NCI-H1092 (cell line): ENCODE measurements around the gene ZNF652.
A peak's percentile ranks its signal among the peaks of the same experiment; 100 is the strongest.
"Not testable (repeated sequence)": the region's sequence is repeated elsewhere in the genome, so short reads cannot be mapped to it uniquely, and the experiment has no call there.

Experiments
- DNase-seq: peaks from one replicate; lab custom pipeline; 2025; lab: John Stamatoyannopoulos, UW

Gene ZNF652

DNA sequence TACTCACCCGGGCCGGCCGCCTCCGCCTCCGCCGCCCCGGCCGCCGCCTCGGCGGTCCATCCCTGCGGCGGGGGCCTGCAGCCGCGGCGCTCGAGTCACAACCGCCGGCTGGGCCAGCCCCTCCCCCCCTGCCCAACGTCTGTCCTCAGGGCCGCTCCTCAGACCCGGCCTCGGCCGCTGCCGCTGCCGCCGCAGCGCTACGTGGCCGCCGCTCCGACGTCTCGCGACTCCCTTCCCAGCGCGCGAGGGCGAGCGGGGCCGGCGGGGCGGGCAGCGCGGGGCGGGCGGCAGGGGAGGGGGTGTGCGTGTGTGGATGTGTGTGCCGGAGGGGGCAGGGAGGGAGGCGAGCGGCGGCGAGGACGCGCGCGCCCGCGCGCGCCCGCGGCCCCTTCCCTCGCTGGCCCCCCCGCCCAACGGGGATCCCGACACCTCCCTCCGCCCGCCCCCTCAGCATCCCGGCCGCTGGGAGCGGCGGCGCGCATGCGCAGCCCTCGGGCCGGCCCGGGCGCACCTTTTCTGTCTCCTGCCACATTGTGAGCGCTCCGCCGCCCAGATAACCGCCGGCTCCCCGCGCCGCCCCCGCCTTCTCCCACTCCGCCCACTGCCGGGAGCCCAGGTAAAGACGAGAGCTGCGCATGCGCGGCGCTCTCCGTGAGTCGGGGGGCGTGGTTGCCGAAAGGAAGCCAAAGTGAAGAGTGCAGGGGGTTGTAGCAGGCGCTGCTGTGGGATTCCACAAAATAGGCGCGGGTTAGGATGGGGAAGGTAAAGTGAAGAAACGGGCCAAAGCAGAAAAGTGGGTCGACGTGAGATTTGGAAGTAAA, at the start of gene ZNF652:
TSS of gene ZNF652 (minus strand) at position 349 of the 821 bp plus-strand sequence. CDS start 44,525 bp downstream, outside the sequence.
- peak; percentile 93 for DNase-seq

DNA sequence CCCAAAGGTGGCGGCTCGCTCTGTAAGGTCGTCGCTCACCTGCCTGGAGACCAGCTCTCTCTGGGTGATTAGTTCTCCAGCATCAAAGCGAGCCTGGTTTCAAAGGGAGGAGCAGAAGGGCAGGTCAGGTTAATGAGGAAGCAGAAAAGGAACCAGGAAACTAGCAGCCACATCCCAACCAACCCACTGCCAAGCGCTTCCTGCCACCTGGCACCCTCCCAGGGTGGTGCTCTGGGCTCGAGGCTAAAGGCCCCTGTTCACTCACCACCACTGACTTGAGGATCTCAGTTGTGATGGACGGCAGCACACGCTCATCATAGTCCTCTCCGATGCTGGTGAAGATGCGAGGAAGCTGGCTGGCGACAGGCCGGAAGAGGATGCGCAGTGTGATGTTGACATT, 47.0 kb upstream of the ZNF652 start:
- DNase-seq, result no peak

DNA sequence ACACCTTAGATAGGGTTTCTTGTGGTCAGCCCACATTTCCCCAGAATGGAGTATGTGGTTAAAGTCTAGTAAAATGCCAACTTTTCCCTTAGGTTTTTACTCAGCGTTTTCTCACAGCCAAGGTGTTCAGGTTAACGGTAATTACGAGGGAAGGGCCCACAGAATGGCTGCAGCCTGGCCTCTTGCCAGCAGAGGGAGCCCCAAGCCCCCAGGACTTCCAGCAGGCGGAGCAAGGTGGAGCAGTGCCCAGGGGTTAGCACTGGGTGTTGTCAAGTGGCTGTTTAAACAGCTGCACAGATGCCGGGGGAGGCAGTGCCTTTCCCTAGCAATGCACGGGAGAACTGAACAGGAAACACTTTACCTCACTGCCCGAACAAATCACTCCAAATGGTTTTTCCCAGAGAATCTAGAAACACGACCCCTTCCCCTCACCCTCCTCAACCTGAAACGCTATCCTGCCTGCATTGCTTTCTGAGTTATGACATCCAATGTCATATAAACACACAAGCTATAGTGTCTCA, 46.0 kb upstream of the ZNF652 start:
- peak; percentile 92 for DNase-seq

DNA sequence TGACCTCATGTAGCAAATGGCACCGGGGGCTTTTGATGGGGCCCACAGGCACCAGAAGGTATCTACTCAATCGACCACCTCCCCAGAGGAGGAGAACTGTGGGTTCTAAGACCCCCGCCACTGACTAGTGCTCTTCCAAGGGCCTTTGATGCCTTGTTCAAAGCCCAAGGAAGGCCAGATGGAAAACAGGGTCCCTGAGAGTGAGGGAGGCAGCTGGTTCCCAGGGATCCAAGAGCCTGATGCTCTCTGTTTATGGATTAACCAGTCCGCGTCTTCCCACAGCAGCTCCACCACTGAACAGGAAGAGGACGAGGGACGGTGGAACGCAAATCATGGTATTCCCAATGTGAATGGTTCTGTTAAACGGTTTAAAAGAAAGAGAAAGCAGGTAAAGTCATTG, 45.0 kb upstream of the ZNF652 start:
- DNase-seq, result no peak

DNA sequence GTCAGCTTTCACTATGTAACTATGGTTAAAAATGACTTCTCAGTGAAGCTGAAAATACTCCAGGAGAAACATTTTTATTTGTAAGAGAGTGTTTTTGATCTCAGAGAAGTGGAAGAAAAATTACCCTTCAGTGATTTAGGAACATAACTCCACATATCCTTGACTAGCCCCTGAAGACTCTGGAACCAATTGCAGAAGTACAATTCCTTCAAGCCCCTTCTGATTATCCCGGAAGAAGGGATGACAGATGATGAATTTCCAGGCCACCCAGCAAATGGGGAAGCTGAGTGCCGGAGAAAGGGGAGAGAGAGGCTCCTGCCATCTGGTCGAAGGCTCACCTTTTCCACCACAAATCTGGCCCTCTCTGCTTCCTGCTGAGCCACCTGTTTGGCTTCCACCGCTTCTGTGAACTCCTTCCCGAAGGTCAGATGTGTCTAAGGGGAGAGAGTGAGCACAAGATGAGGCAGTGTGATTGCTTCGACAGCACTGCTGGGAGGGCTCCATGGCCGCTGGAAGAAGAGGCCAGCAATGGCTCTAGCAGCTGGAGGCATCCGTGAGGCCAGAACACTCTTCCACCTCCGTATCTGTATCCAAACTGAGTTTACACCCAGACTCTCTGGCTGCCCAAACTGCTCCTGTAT, 44.5 kb upstream of the ZNF652 start:
- DNase-seq, result no peak

DNA sequence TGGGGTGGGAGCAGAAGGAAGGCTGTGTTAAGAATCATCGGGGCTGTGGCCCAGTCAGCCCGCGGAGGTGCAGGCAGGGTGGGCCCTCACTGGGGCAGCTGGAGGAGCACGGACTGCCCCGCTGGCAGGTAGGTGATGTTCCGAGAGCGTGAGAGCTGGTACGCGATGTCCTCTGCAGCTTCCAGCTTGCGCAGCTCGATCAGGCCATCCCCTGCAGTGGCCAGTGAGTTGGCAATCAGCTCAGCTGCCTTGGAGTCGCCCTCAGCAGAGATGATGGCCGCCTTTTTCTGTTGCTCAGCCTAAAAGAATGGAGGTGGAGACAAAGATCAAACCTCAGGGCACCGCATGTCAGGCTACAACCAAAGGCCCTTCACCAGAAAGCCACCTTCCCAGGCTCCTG, 42.9 kb upstream of the ZNF652 start:
- no peak for DNase-seq

DNA sequence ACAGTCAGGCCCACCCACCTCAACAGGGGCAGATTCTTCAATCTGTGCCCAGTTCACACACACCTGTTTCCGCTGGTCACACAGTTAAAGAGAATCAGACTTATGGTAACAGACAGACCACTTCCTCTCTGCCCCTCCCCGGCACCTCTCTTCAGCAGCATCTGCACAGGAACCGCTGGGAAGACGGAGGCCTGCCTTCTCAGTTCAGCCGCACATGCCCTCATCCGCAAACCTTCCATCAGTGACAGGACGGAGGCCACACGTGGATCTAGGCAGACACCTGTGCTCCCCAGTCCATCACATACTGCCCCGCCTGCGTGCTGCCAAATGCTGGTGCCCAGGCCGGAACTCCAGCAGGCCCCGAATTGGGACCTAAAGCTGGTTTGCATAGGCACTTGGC, 42.3 kb upstream of the ZNF652 start:
- DNase-seq, result no peak

DNA sequence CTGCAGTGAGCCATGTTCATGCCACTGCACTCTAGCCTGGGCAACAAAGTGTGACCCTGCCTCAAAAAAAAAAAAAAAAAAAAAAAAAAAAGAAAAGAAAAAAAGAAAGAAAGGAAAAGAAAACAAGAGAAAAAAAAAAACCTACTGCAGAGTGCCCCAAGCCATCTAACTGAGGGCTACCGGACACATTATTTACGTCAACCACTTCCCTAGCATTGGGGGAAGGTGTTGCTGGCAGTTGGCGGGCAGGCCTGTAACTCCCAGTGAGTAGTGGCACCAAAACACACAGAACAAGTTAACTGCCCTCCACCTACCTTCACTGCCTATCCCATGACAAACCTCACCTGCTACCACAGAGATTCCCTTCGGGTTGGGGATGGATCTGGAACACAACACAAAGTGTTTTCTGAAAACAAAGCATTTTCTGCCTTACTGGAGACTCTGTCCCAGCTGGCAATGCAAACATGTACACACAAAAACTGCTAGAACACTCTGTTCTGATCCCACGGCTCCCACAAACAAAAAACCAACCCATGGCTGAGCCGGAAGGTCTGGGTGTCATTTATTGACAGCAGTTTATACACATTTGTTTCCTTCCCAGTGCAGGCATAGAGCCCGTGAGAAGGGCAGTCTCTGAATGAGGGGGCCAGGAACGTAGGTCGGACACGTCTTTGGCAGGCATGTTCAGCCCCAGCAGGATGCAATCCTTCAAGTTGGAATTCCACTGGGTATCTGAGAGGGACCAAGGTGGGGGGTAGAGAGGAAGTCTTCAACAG, 41.7 kb upstream of the ZNF652 start:
- DNase-seq, result no peak

DNA sequence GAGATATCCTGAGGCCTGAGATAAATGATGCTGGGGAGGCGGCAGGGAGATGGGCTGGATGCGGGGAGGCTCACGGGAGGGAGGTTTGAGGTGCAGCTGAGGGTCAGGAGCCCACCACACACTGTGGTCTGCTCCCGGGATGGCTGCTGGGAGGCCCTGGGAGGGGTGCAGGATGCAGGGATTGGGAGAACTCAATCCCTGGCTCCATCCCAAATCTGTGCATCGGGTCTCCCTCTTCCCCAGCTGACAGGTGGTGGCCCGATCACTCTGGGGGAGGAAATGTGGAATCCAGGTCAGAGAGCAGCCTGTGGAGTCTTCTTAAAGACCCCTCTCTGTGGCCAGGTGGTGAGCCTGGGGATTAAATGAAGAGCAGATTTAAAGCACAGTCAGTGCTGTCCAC, 40.7 kb upstream of the ZNF652 start:
- no peak for DNase-seq

DNA sequence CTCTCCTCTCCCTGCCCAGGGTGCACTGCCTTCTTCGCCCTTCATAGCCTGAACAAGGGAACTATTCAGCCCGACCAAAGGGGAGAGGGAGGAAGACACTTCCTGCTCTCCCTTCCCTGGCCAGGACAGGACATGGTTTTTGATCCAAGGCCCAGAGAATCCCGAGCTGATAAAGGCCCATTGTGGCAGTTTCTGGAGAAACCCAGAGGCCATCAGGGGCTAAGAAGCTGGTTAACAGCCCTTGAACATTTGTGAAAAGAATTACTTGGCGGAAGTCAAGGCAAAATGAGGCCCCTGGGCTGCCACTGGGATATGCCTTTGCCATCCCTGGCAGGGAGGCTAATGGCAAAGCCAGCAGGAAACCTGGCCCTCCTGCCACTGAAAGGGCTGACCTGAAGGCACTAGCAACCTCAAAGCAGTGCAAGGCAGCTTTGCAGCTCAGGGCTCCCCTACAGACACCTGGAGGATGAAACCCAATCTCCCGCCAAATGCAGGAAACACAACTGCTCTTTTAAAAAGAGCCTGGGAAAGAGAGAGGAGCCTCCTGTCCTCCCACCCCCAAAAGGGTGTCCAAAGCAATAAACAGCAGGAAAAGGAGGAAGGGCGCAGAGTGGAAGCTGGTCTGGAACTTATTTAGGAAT, 40.0 kb upstream of the ZNF652 start:
- DNase-seq, result no peak

DNA sequence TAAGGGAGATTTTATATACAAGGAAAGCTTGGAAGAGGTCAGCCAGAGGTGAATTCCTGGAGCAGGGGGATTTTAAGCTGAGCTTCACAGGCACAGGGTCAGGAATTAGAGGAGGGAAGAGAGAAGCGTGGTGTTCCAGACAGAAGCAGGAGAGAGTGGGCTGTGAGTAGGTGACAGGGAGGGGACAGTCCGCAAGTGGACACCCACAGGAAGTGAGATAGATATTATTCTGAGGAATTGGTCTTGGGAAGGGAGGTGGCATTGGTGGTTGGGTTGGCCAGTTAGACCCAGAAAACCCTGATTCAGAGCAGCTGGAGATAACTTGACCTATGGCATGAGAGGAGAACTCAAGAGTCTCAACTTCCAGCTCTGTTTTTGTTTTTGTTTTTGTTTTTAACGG, 37.9 kb upstream of the ZNF652 start:
- no peak for DNase-seq

DNA sequence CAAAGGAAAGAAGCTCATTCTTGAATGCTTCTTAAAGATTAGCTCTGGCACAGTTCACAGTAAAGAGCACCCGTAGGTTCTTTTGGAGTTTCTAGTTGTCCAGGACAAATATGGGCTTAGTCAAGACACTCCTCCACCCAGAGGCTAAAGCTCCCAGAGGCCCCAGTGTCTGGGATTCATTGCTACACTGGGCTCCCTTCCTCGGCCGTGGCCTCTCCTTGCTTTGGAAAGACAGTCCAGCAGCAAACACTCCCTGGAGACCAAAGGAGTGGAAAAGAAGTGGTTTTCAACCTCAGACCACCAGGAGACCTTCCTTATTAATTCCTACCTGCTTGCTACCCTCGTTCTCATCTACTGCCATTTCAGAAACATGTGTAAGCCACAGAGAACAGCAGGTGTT, 35.5 kb upstream of the ZNF652 start:
- no peak for DNase-seq

DNA sequence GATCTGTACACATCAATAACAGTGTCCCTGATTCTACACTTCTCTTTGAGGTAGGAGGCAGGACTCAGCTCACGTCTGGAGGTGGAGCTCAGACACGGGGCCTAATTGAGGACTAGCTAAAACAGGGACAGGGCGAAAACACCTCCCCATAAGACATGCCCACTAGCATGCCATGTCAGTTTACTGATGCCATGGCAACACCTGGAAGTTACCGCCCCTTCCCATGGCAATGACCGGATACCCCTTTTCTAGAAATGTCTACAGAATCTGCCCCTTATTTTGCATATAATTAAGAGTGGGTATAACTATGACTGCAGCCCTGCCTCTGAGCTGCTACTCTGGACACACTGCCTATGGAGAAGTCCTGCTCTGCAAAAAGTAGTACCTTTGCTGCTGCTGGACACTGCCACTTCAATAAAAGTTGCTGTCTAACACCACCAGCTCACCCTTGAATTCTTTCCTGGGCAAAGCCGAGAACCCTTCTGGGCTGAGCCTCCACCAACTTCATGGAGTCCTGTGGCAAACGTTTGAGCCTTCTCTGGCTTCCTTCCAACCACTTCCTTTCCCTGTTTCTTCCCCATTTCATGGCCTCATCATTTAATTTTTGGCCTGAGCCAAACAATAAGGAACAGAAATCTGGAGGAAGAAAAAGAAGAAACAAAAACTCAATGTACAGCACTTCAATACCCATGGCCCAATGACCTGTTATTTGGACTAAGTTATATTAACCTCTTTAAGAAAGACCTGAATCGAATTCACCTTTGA, 31.6 kb upstream of the ZNF652 start:
- no peak for DNase-seq

DNA sequence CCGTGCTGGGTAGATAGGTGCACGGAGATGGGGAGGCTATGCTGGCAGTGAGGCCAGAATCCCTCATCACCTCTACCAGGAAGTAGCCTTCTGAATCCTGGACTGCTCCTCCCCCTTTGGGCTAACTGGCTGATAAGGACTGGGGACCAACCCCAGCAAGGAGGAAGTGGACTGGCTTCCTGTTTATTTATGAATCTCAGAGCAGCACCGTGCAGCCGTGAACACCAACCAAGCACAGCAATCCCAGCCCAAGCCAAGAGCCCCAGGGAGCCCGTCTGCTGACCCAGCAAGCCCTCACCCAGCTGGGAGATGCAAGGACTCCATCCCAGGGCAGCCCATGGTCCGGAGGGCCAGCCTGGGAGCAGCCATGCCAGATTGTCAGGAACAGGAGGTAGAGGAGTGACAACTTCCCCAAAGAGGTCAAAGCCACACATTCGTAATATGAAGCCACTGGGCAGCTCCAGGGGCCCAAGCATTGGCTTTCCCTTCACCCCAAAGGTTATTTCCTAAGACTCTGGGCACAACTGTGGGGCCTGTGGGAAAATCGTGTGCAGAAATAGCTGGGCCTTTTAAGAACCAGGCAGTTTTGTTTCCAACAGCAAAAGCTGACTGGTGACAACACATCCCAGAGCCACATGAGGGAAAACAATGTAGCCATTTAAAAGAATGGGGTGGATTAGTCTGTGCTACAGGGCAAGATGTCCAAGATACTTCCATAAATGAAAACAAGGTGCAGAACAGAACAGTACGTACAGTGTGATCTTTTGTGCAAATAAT, 28.7 kb upstream of the ZNF652 start:
- no peak for DNase-seq

DNA sequence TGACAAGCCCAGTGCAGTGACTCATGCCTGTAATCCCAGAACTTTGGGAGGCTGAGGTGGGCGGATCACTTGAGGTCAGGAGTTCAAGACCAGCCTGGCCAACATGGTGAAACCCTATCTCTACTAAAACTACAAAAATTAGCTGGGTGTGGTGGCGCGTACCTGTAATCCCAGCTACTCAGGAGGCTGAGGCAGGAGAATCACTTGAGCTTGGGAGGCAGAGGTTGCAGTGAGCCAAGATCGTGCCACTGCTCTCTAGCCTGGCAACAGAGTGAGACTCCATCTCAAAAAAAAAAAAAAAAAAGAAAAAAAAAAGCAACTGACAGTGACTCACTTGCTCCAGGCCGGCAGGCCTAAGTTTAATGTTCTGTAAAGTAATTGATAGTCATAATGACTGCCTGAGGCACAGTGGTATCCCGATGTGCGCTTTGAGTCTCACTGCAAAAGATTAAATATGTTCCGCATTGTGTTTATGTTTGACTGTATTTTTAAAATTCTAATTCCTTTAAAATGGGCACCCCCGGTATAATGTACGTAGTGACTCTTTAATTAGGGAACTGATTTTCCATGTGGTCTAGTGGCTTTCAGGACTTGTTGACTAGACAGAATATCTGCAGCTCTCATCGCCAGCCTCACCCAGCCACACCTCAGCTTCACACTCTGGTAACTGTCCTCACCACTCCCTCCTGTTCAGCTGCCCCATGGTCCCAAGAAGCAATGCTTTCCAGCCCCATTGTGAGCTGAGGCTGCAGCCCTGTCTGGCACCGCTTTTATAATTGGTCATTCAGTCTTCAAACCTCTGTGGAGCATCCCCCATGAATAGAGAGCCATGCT, 27.7 kb upstream of the ZNF652 start:
- not testable (repeated sequence) for DNase-seq

DNA sequence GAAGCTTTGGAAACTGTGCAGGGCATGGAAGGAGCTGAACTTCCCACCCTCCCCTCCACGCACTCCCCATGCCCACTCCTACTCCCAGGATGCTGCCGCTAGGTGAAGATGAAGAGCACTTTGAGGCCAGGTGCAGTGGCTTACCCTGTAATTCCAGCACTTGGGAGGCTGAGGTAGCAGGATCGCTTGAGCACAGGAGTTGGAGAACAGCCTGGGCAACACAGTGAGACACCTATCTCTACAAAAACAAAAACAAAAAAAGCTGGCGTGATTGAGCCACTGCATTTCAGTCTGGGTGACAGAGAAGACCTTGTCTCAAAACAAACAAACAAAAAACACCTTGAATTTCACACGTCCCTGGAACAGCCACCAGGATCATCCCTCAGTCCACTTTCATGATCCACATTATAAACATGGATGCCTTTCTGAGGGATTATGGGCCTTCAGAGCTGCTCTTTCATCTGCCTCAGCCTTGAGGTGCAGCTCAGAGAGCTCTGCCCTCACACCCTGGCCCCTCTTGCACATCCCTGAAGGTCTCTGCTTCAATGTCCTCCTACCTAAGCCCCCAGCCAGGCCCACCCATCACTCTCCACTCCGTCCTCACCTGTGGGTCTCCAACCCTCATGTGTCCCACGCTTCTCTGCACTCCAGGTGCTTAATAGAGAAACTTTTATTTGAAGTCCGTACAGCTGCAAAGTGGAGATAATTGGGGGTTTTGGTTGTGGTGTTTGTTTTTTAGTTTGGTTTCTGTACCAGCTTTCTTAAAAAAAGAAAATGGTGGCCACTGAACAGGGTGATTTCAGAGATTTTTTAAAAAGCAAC, 26.9 kb upstream of the ZNF652 start:
- DNase-seq, result no peak

DNA sequence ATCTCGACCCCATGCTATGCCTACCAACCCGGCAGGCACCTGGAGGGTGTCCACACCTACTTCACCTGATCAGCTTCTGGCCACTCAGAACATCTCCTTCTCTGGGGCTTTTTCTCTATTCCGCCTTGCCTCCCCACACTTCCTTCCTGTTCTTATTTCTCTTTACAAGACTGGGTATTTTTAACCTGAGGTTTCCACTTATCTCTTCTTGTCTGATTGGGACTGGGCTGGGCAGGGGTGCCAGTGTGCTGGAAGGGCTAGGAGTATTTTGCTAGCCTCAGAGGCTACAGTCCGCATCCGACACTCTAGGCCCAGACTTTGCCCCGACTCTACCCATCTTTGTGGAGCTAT, 26.2 kb upstream of the ZNF652 start:
- DNase-seq, result no peak

DNA sequence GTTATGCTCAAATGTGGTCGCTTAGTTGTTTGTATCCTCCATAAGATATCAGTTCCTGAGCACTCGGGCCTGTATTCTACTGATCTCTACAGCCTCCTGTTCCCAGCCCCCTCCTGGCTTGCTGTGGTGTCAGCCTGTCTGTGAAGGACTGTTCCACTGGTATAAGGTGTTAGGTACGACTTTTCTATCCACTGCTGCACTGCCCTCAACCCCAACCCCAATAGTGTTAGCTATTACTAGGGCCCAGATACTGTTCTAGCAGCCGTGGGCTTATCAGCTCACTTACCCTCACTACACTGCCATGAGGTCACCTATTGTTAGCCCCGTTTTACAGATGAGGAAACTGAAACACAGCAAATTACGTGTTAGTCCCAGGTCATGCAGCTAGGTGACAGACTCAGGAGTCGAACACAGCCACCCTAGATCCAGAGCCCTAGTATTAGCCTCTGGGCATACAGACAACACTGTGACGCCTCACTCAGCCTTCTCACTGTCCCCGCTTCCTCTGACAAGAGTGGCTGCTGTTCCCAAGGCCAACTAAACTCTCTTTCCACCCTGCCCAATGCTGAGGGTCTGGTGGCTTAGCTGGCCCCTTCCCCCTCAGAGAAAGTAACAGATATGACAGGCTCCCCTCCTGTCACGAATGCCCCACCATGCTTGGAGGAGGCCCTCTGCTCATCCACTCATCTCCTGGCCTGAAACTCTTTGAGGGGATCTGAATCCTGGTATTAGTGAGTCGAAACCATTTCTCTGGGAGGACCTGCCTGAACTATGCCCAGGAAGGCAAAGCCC, 25.6 kb upstream of the ZNF652 start:
- no peak for DNase-seq
